ENCODE measurements around the gene ARGLU1.

The ARGLU1 gene

GRCh38 chr13:106541826-106542225 is 26.1 kb downstream of the ARGLU1 start:
- DNase-seq (ENCODE audit: low read depth), result no peak

DNA sequence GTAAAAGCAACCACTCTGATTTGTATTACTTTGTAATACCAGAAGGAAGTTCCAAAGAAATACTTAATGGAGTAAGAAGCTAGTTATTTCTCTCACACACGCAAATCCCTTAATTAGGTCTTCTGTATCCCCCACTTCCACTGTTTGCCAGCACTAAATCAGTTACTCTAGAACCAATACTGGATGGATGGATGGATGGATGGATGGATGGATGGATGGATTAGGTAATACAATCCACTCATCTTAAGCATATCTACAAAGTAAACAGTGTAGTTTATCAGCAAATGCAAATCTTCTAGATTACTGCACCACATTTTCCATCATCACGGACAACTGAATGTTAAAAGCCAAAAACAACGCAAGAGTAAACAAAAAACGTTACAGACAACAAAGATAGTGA is 27.3 kb downstream of the ARGLU1 start:
- no peak for DNase-seq (ENCODE audit: low read depth)

DNA sequence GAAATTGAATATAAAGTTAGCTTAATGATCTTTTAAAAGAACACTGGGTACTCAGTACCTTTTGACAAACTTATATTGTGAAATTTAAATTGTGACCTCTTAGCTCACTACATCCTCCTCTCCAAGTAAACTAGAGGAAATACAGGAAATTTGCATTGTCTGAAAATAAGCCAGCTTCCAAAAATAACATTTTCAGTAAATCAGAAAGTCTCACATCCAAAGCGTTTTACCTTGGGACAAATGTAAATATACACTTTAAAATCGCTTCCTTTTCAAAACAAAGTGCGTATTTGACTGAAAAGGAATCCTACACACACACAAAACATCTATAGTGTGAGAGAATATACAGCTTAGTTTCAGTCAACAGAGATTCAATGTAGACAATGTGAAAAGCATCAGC is 30.4 kb downstream of the ARGLU1 start:
- no peak for DNase-seq (ENCODE audit: low read depth)

DNA sequence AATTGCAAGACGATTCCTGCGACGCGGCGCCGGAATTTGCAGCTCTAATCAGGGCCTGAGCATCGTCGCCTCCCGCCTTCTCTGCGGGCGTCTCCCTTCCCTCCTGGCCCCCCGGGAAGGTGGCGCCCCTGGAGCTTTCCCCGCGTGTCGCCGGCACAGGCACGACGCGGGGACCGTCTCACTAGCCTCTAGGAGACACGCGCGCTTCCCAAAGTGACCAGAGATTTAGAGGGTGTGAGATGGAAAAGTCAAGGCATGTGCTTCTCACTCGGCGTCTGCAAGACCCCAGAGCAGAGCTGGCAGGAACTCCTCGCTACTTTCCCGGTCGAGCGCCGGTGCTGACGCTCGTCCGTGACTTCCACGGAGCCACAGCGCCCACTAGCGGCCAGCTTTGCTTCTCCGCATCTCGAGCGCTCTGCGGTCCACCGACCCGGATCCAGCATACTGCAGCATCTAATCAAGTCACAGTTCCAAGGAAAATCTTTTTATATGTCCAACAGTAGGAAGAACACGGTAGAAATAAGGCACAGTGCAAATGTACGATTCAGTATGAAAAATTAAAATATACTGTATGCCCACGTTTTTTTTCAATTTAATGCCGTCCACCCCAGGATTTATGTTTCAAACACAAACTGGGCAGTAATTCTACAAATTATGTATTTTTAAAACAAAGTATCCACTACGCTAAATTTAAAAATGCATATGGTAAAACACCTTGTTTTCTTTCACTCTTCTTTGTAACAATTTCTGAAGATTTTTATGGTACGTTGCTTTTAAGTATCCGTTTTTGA is 31.5 kb downstream of the ARGLU1 start:
- DNase-seq (ENCODE audit: low read depth), result peak; percentile 71

GRCh38 chr13:106535552-106536243 is 32.2 kb downstream of the ARGLU1 start, which contains the start of gene EFNB2:
TSS of gene EFNB2 (minus strand) at chr13:106535662. CDS start at chr13:106534964, 698 bp downstream.
- DNase-seq (ENCODE audit: low read depth), result peak; percentile 76

DNA sequence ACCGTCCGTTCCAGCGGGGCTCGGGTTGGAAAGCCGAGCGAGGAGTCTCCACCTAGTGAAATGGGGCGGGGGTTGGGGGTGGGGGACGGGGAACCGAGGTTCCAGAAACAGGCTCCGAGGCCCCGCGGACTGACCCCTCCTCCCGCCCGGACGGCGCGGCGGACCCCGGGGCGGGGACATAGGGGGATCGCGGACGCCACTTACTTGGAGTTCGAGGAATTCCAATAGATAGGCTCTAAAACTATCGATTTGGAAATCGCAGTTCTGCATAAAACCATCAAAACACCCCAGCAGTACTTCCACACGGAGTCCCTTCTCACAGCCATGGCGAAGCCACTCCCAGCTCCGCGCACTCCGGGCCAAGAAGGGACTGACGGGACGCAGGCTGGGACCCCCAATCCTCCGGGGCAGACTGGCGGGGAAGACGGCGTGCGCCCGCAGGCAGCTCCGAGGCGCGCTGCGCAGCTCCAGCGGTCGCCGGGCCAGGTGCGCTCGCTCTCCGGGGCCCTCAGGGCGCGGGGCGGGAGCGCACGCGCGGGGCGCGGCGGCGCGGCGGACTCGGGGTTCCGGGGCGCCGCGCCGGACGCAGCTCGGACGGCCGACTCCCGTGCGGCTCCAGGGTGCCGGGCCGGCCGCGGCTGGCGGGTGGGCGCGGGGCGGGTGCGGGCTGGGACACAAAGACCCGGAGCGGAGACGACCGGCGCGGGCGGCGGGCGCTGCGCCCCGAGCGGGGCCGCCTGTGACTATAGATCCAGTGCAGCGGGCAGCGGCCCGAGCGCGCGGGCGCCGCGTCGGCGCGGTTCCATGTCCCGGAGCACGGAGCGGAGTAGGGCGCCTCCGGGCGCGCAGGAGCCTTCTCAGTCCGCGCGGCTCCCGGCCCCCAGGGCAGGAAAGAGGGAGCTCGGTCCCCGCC is 33.0 kb downstream of the ARGLU1 start:
- no peak for DNase-seq (ENCODE audit: low read depth)

GRCh38 chr13:106533943-106534638 is 33.8 kb downstream of the ARGLU1 start:
- no peak for DNase-seq (ENCODE audit: low read depth)

- DNase-seq (ENCODE audit: low read depth), result peak; percentile 70
These were observed 34.6 kb downstream of the ARGLU1 start for GRCh38 chr13:106533101-106533942.

DNA sequence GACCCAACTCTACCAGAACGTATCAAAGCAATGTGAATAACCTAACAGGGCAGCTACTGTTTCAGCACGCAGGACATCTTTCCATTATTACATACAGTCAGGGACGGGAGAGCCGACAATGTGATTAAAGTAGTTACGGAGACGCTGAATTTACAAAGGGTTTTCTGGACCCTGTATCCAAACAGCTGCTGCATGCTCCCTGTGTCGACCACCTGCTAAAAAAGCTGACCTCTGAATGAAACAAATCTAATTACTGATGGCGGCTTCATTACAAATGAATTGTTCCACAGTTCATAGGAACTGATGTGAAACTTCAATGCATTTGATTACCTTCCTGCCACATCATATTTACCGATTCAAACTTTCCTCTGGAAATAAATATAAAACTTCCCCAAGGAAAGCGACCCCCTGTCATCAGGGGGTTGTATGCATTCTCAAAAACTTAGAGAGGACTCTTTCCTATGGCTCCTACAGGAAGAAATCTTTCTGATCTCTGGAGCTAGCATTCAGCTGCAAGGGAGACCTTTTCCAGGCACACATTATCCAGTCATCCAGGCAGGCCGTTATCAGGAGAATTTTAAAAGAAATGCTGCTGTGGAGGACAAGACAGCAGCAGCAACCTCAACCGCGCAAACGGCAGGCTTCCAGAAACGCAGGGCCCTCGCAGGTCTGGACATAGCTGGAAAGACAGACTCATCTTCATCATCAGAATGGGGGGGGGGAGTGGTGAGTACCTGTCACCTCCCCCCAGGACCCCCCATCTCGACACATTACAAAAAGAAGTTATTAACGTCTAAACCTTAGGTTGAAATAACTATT is 35.6 kb downstream of the ARGLU1 start:
- DNase-seq (ENCODE audit: low read depth), result no peak

DNA sequence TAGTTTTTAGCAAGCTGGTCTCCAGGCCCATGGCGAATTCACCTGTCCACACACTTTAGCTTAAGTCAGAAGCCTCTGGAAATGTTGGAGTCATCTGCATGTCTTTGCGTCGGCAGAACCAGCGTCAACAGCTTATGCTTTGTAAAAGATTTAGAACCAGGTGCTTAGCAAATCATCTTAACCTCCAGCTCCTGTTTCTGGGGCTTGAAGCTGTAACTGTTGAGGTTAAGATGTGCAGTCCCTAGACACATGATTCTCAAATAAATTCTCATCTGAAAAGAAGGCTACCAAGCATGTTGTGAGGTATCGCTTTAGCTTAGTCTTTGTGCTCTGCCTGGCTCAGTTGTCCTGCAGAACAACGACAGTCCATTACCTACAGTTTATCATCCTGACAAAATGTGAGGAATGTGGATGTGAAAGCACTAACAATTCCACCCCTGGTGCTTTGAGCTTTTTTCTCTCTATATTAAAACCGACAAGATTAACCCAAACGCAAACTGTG is 36.9 kb downstream of the ARGLU1 start:
- no peak for DNase-seq (ENCODE audit: low read depth)

DNA sequence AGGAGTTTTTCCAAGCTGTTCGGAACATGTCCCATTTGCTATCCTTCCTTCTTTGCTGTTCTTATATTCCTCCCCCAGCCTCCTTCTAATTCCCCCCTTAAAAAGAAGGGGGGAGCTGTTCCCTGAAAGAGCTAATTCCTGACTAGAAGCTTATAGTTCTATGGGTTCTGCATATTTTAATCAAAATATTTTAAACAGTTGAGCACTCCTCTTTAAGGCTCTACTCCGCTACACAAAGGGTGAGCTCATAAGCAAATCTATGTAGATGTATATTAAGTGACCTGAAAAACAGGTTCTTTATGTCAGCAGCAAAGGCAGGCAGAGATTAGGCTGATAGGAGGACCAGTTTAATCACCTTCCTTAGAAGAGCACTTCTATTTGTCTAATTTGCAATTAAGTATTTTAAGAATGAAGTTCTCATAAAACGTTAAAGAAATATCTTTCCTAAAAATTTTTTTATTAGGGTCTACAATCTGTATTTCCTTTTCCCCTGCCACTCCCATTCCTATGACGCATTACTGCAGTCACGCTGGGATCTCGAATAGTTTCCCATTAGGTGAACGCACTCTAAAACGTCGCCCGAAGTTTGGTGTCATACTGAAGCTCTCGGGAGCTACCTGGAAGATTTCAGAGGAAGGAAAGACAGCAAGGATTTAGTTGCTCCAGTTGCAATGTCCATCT is 37.6 kb downstream of the ARGLU1 start:
- DNase-seq (ENCODE audit: low read depth), result no peak

DNA sequence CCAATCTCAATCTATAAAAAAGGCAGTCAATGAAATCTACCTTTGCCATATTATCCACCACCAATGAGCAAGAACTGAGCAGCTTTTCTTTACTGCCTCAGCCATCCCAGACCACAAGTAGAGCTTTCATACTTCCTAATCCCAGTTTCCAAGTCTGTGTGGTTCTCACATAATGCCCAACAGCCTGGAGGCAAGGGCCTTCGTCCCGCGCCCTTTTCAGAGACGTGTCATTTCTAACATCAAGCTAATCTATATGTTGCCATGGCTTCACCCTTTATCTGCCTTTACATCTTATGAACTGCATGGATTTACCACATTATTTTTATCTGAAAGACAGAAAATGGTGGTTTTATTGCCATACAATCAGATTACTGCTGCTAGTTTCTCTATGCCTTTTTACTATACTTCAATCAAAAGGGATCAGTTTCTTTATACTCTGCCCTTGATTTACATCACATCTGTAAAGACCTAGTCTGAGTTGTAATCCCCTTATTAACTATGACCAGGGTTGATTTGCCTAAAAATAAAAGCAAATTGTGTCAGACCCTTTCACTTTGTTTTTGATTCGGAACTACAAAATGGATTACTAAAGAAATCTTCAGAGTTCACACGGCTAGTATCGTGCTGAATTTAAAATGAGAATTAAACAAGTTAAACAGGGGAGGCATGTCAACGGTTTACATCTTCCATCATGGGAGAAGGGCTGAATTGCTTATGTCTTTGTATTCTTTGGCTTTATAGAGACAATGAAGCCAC is 38.3 kb downstream of the ARGLU1 start:
- DNase-seq (ENCODE audit: low read depth), result no peak

GRCh38 chr13:106528718-106529414 is 39.1 kb downstream of the ARGLU1 start:
- no peak for DNase-seq (ENCODE audit: low read depth)

DNA sequence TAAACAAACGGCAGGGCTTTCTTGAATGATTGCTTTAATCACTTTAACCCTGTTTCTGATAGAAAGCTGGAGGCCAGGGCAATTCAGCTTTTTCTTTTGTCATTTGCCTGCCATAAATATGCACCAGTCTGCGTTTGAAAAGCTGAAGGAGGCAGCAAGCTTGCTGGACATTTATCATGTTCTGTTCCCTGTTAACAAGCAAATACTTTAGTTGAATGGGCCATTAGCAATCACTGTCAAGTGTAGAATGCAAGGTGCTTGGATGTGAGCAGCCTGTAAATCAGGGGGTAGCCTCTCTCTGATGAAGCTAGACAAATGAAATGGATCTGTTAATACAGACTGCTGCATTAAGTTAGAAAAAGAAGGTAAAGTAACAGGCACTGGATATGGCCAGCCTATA is 40.1 kb downstream of the ARGLU1 start:
- no peak for DNase-seq (ENCODE audit: low read depth)

DNA sequence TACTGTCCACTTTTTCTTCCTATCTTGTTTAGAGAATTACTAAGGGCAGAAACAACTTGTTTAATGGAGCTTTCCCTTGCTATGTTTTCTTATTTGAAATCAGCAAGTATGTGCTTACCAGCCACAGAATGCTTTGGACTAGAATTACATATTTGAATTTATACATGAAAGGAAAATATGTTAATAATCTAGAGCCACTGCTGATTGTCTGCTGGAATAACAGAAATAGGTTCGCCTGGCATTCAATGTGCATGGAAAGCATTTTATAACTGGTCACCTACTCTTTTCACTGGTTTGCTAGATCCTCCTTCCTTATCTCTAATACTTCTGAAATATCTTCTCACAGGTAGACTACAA is 40.5 kb downstream of the ARGLU1 start:
- DNase-seq (ENCODE audit: low read depth), result no peak

GRCh38 chr13:106526738-106527444 is 41.0 kb downstream of the ARGLU1 start:
- DNase-seq (ENCODE audit: low read depth), result no peak

DNA sequence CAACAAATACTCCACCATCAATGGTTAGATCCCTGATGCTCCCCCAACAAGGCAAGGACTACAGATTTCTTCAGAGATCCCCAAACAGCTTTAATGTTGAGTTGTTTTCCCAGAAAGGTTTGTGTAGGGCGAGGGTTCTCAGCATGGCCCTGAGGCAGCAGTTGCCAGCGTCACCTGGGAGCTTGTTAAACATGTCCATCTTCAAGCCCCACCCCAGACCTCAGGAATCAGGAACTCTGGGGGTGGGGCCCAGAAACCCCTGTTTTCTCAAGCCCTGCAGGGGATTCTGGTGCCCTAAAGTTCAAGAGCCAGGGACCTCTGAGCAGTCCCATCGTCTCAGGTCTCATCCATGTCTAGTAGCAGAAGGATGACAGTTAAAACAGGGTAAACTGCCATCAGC is 42.1 kb downstream of the ARGLU1 start:
- no peak for DNase-seq (ENCODE audit: low read depth)

All from fibroblast of the conjunctiva (primary cell).